GM21515 (cell line): ENCODE measurements around the gene NPC1.
"Not testable (repeated sequence)": the region's sequence is repeated elsewhere in the genome, so short reads cannot be mapped to it uniquely, and the experiment has no call there.

Source experiments
- ATAC-seq: cut with Tn5 transposase; IDR thresholded peaks from one replicate; pipeline ENCODE4 v1.9.1; 2021; ENCODE audit not compliant: unreplicated experiment

NPC1 gene

DNA sequence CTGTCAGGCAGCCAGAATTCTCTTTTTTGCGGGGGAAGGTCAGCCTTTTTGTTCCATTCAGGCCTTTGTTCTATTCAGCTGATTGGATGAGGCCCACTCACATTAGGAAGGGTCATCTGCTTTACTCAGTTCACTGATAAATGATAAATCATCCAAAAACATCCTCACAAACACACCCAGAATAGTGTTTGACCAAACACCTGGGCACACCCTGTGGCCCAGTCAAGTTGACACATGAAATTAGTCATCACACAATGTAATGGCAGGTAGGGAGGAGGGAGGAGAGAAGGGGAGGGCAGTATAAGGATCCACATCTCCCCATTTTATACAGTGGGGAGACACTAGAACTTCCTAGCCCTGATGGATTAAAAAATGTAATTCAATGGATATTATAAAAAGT, 91.3 kb downstream of the NPC1 start:
- no peak for ATAC-seq

DNA sequence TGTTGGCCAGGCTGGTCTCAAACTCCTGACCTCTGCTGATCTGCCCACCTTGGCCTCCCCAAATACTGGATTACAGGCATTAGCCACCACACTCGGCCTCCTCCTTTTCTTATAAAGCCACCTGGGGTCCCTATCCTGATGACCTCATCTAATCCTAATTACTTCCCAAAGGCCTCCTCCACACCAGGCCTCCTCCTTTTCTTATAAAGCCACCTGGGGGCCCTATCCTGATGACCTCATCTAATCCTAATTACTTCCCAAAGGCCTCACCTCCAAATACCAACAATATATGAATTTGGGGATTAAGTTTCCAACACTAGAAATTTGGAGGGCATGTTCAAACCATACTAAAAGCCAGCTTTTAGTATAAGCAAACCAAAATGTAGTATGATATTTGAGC, 92.7 kb downstream of the NPC1 start:
- no peak for ATAC-seq

DNA sequence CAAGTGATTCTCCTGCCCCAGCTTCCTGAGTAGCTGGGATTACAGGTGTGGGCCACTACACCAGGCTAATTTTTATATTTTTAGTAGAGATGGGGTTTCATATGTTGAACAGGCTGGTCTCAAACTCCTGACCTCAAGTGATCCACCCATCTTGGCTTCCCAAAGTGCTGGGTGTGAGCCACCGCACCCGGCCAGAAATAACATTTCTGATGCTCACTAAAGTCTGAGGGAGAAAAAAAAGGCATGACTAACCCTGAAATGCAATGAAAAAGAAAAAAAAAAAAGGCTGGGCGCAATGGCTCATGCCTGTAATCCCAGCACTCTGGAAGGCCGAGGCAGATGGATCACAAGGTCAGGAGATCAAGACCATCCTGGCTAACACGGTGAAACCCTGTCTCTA, 96.7 kb downstream of the NPC1 start:
- not testable (repeated sequence) for ATAC-seq

DNA sequence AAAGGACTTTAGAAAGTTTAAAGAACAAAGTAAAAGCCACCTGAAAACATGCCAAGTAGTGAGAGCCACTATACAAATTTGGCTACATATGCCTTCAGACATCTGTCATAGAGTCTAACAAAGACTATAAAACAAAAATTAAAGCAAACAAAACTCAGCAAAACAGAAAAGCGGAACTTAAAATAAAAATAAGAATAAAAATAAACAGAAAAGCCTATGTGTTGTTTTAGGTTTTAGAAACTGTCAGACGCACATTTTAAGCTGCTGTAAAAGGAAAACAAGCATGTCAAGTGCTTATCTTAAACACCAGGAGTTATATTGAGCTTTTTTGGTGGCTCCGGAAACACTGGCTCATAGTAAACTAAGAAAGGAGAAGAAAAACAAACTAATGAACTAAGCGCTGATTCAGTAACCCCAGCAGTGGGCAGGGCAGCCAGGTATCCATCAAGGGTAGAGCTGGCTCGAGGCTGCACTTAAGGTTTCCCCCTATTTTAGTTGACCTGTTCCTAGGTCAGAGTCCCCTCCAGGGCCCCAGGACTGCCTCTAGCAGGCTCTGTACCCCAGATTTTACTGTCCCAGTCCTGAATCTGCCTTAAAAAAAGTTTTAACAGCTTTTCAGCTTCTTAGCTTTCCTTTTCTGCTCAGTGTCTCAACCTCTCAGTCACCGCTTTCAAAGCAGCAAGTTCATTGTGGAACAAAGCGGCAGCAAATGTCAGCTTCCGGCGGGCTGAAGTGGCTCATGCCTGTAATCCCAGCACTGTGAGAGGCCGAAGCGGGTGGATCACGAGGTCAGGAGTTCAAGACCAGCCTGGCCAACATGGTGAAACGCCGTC, 98.4 kb downstream of the NPC1 start:
- peak; percentile 76 for ATAC-seq

DNA sequence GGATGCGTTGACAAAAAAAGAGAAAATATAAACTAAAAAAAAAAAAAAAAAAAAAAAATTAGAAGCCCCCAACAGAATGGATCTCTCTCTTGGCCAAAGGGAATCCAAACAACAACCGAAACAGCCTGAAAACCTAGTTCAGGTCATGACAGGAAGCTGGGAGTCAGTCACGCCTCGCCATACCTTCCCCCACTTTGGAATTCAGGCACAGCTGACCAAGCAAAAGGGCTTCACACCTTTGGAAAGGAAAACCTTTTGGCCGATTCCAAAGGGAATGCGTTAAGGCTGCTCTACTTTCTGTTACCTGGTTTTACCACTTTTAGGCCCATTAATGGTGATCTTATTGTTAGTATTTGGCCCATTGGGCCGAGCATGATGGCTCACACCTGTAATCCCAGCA, 100.9 kb downstream of the NPC1 start:
- no peak for ATAC-seq

DNA sequence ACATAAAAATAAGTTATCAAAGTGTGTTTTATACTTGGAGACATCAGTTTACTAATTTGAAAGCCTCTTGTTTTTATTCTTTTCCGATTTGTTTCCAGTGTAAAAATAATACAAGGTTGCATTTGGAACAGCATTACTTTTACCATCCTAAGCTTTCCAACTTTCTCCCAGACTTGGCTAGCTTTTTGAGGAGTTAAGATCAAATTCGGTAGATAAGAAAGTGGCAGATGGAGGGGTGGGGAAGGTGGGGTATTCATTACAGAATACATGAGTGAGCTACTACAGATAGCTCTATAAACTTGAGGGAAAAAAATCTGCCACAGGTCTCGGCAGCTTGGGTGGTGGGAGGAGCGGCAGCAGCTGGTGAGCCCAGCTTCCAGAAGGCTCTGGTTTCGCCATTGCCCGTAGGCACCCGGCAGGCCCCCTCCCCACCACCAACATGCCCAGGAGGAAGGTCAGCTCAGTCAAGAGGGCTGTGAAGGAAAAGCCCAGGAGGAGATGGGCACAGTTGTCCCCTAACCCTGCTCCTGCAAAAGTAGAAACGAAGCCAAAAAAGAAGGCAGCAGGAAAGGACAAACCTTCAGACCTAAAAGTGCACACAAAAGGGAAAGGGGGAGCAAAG, 101.6 kb downstream of the NPC1 start:
- no peak for ATAC-seq
